ENCODE data around the gene ADGRB3. TPM values are rescaled to one million over a fixed set of nuclear protein-coding genes. Genes with fewer than 3 reads are reported as not detected.

The ADGRB3 gene
- total and polyA plus RNA-seq, 4 donors, result 0.47 to 24.6 (median 1.9) TPM

- Histone ChIP-seq H3K4me3 (no peak overlapping the region), H3K4me1 (ENCODE audit: control insufficient read depth in 5 of 5, insufficient read depth in 5 of 5, low read length in 5 of 5) (no peaks in the 10 kb centered on the region), H3K27me3 (ENCODE audit: control insufficient read depth in 3 of 3, insufficient read depth in 3 of 3, low read length in 2 of 3) (no peaks in the 10 kb centered on the region), H3K36me3 (ENCODE audit: control insufficient read depth in 4 of 4, insufficient read depth in 4 of 4, low read length in 4 of 4) (no peaks in the 10 kb centered on the region), H3K9me3 (ENCODE audit: control insufficient read depth in 4 of 4, insufficient read depth in 3 of 4, low read length in 3 of 4) (peaks cover 0 to 2% (median 0%) of the 10 kb centered on the region in 4 donors), H3K27ac (ENCODE audit: low read depth in 1 of 2, low read length in 1 of 2) (no peak overlapping the region), H3K9ac (ENCODE audit: insufficient read depth in 1 of 2, low read length in 2 of 2) (no peak overlapping the region)
- 85 to 93% methylated on average over 2 of the region's 2 CpGs for WGBS, 2 donors
- no peak for DNase-seq
- no peak for TF ChIP-seq CTCF (IDR thresholded peaks at IDR 0.05; ENCODE audit: control extremely low read depth, extremely low read depth)
- ATAC-seq (ENCODE audit: insufficient read depth, low FRiP score), result no peak
Observed at GRCh38 chr6:69438113-69438512, 803.0 kb downstream of the ADGRB3 start.

Small RNA genes within 50 kb of the gene (small RNA-seq; reads per million reads assigned to genes)
- not detected for gene AL606923.1 (ENCODE audit: low replicate concordance)
